GM21717 (cell line): ENCODE results near the gene NIPBL.
"Not testable (repeated sequence)": the region's sequence is repeated elsewhere in the genome, so short reads cannot be mapped to it uniquely, and the experiment has no call there.

Experiments
- ATAC-seq: cut with Tn5 transposase; IDR thresholded peaks from one replicate; pipeline ENCODE4 v1.9.1; 2021; ENCODE audit warnings: mild to moderate bottlenecking, moderate library complexity; ENCODE audit not compliant: unreplicated experiment

NIPBL gene

DNA sequence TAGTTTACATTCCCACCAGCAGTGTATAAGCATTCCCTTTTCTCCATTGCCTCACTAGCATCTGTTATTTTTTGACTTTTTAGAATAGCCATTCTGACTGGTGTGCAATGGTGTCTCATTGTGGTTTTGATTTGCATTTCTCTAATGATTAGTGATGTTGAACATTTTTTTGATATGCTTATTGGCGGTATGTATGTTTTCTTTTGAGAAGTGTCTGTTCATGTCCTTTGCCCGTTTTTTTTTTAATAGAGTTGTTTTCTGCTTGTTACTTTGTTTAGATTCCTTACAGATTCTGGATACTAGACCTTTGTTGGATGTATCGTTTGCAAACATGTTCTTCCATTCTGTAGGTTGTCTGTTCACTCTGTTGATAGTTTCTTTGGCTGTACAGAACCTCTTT is 25.3 kb downstream of the NIPBL start:
- no peak for ATAC-seq

DNA sequence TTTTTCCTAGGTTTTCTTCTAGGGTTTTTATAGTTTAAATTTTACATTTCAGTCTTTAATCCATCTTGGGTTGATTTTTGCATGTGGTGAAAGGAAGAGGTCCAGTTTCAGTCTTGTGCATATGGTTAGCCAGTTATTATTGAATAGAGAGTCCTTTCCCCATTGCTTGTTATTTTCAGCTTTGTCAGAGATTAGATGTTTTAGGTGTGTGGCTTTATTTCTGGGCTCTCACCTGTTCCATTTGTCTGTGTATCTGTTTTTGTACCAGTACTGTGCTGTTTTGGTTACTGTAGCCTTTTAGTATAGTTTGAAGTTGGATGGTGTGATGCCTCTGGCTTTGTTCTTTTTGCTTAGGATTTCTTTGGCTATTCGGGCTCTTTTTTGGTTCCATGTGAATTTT is 25.8 kb downstream of the NIPBL start:
- ATAC-seq = no peak

DNA sequence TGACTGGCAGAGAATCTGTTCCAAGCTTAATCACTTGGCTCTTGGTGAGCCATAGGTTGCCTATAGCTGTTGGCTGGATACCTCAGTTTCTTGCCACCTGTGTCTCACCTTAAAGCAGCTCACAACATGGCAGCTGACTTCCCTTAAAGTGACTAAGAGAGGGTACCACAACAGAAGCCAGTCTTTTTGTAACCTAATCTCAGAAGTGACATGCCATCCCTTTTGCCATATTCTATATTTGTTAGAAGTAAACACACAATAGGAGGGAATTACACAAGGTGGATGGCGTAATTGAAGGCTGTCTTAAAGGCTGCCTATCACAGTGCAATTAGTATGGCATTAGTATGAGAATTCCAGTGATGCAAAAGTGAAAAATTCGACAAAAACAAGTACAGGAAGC is 28.1 kb downstream of the NIPBL start:
- no peak for ATAC-seq

DNA sequence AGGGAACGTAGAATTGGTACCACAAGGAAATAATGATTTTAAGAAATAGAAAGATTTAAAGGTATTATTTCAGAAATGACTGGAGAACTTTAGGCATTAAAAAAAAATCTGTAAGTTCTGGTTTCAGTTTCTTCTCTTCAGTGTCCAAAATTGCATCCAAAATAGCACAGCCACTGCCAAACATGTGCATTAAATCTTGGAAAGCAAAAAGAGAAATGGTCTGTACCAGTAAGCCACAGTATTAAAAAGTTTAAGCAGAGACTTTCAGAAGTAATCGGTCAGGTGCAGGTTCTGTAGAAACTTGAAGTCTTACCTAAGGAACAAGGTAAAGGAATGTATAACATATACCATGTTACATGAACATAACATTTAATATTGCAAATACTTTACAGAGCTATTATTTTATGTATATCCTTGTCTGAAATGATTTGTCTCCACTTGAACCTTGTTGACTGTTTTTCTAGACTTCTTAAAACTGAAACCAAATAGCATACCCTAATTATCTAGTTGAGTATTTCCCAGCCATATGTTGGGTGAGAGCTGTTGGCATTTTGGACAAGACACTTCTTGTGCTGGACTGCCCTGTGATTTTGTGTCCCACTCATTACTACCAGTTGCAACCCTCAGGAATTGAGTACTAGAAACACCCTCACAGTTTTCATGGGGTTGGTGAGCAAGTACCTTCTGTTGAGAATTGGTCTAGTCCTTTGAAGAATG is 32.1 kb downstream of the NIPBL start:
- no peak for ATAC-seq

DNA sequence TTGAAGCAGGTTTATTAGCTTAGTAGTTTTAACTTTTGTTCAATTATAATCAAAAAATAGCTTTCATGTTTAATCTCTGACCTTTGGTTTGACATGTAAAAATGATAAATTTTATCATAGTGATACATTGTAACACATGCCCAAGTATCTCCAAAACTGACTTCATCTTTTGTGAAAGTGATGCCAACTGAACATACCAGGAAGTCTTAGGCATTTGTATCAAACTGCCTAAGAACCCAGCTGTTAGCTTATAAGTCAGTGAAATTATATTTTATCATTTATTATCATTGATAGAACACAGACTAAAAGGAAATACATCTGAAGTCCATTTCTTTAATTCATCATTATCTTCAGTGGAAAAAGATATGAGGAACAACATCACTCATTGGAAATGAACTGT is 39.1 kb downstream of the NIPBL start:
- no peak for ATAC-seq

DNA sequence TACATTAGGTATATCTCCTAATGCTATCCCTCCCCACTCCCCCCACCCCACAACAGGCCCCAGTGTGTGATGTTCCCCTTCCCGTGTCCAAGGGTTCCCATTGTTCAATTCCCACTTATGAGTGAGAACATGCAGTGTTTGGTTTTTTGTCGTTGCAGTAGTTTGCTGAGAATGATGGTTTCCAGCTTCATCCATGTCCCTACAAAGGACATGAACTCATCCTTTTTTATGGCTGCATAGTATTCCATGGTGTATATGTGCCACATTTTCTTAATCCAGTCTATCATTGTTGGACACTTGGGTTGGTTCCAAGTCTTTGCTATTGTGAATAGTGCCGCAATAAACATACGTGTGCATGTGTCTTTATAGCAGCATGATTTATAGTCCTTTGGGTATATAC is 40.0 kb downstream of the NIPBL start:
- not testable (repeated sequence) for ATAC-seq

DNA sequence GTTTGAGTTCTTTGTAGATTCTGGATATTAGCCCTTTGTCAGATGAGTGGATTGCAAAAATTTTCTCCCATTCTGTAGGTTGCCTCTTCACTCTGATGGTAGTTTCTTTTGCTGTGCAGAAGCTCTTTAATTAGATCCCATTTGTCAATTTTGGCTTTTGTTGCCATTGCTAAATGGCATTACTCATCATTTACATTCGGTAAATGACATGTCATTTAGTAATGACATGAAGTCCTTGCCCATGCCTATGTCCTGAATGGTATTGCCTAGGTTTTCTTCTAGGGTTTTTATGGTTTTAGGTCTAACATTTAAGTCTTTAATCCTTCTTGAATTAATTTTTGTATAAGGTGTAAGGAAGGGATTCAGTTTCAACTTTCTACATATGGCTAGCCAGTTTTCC is 40.8 kb downstream of the NIPBL start:
- ATAC-seq = not testable (repeated sequence)

DNA sequence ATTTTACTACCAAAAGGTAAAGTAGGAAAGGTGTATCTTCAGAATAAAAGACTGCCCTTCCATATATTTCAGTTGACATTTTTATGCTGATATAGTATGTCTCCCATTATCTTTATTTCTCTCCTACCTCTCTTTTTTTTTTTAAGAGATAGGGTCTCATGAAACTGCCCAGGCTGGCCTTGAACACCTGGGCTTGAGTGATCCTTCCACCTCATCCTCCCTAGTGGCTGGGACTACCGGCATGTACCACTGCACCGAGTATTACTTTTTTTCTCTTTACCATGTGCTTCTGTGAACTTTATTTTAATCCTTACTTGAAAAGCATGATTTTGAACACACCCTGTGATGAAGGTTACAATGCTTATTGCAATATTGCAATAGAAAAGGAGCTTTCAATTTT is 42.7 kb downstream of the NIPBL start:
- ATAC-seq = no peak

DNA sequence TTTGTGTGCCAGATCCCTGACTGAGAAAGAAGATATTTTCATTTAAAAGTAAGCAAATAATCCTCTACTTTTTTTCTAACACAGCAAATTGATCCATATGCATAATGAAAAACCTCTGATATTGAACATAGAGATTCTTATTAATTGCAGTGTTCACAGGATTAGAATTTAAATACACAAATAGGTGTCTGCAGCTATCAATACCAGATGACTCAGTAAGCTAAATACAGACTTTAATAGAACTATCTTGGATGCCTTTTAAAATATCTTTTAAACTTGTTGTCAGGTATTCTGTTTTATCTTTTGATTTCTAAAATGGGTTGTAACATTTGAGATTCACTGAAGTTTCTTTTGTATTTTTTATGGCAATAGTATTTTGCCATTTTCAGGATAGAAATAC is 43.1 kb downstream of the NIPBL start:
- no peak for ATAC-seq

DNA sequence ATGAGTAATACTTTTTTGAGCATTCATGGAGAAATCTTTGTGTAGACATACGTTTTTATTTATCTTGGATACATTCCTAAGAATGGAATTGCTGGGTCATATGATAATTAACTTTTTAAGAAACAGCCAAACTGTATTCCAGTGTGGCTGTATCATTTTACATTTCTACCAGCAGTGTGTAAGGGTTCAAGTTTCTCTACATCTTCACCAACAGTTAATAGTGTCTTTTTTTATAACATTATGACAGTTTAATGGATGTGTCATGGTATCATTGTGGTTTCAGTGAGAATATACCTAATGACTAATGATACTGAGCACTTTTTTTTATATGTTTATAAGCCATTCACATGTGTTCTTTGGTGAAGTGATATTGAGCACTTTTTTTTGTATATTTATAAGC is 52.4 kb downstream of the NIPBL start:
- no peak for ATAC-seq

DNA sequence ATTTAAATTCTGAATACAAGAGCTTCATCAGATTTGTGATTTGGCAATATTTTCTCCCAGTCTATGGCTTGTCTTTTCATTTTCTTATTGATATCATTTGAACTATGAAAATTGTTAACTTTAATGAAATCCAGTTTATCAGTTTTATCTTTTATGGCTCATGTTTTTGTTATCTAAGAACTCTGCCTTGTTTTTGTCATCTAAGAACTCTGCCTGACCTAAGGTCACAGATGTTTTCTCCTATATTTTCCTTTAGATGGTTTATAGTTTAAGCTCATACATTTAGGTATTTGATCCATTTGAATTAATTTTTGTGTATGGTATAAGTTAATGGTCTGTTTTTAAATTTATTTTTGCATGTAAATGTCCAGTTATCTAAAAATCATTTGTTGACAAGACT is 52.9 kb downstream of the NIPBL start:
- no peak for ATAC-seq

DNA sequence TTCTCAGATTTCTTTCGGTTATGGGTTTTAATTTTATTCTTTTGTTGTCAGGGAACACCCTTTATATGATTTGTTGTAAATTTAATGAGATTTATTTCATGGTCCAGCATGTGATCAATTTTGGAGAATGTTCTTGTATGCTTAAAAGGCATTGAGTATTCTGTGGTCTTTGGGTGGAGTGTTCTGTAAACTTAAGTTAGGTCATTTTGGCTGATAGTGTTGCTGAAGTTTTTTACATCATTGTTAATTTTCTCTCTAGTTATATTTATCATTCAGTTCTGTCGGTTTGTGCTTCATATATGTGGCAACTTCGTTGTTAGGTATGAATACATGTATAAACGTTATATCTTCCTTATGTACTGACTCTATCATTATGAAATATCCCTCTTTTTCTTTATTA is 55.5 kb downstream of the NIPBL start:
- ATAC-seq = no peak

DNA sequence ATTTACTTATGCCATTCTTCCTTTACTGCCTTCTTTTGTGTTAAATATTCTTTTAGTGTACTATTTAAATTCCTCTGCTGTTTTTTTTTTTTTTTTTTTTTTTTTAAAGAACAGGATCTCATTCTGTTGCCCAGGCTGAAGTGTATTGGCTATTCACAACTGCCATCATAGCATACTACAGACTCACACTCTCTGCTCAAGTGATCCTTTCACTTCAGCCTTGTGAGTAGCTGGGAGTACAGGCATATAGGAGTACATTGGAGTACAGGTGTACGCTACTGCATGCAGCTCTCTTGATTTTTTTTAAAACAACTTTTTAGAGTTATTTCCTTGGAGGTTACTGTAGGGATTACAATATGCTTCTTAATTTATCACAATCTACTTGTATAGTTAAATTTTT is 56.1 kb downstream of the NIPBL start:
- ATAC-seq = no peak

DNA sequence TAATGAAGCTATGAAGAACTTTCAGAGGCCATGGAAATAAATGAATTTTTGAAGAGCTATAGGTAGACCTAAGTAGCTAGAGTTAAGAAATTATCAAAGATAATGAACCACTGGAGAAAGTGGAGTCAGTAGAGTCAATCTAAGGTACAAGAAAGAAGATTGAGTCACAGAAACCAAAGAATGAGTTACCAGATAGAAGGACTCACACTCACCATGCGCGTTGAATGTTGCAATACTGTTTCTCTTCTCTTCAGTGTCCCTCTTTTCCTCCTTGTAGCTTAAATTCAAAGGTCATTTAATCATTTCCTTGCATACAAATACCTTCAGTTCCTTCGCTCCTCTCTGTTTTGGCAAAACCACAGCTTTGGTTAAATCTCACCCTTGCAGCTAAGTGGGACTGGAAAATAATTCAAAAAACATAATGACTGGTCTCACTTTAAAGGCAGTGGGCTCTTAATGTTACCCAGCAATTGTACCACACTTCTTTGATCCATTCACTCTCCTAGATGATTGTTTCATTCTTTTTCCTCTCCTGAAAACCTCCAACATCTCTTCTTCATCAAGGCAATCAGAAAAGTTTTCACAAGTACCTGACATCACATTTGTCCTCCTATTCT is 58.3 kb downstream of the NIPBL start:
- no peak for ATAC-seq

DNA sequence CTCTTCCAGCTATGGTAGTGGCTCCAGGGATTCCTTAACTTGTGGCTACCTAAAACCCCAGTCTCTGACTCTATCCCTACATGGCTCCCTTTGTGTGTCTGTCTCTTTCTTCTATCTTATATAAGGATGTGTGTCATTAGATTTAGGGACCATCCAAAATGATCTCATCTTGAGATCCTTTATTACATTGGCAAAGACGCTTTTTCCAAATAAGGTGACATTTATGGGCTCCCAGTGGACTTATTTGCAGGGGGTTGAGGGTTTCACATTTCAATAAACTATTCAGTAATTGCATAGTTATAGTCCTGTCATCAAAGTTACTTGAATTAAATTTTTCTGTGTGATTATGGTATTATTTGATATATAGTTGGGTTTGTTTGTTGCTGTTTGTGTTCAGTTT is 59.2 kb downstream of the NIPBL start:
- ATAC-seq = no peak

DNA sequence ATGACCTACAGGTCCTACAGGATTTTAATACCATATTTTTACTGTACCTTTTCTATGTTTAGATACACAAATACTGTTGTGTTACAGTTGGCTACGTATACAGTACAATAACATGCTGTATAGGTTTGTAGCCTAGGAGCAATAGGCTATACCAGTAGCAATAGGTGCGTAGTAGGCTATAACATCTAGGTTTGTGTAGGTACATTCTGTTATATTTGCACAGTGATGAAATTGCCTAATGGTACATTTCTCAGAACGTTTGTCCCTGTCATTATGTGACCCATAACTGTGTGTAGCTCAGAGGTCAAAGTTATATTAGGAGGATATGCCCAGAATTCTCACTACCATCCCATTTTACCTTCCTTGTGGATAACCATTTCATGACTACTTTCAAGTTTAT is 59.7 kb downstream of the NIPBL start:
- no peak for ATAC-seq

DNA sequence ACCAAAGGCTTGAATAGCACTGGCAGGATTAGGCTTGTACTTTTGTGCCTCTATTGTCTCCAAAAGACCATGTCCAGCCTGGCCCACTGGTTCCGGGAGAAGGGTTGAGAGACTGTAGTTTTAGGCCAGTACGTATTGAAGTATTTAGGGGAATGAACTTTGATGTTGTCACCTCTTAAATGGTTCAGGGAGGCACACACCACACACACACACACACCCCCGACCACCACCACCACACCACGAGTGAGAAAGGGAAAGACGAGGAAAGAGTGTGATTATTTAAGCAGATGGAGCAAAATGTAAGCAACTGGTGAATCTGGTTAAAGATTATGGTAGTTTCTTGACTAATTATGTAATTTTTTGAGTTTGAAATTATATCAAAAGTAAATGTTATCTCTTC is 61.6 kb downstream of the NIPBL start:
- no peak for ATAC-seq

DNA sequence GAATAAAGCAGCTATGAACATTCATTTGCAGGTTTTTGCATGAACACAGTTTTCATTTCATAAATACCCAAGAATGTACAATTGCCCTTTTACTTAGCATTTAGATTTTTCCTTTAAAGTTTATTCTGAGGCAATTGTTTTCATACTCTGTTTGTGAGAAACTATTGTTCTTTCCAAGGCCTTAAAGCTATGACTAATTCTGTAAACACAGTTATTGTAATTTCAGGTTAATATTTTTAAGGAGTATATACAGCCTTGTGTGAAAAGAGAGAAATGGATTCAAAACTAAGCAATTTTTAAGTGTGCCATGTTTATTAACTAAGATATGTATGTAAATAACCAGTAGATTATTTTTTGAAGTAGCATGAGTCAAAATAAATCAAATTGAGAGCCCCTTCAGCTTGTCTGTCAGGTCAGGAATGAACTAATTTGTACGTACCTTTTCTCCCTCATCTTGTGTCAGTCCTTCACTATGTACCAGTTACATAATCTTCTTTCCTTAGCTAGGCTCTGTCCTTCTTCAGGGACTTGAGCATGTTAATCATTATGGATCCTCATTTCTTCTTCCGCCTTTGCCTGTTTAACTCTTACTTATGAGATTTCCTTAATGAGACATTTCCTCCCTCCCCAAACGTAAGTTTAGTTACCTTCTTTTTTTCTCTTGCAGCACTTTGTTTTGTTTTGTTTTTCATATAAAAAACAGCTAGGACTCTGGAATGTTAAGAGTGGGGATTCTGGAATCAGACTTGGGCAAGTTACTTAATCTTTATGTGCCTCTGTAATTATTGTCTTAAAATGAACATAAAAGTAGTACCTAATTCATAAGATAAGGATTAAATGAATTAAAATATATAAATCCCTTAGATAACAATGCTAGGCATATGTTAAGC is 63.6 kb downstream of the NIPBL start:
- no peak for ATAC-seq

DNA sequence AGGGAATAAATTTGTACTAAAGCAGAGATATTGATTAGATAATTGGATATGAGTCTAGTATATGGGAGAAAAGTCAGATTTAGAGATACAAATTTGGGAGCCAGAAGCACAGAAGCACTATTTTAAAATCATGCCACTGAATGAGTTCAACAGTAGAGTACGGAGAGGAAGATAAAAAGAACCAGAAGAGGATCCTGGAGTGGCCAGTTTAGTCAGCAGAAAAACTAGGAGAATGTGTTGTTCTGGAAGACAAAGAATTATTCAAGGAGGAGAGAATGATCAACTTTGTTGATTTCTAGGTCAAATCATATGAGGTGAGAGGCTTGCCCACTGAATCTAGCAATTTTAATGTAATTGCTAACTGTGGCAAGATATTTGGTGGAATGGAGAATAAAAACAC is 67.0 kb downstream of the NIPBL start:
- no peak for ATAC-seq

DNA sequence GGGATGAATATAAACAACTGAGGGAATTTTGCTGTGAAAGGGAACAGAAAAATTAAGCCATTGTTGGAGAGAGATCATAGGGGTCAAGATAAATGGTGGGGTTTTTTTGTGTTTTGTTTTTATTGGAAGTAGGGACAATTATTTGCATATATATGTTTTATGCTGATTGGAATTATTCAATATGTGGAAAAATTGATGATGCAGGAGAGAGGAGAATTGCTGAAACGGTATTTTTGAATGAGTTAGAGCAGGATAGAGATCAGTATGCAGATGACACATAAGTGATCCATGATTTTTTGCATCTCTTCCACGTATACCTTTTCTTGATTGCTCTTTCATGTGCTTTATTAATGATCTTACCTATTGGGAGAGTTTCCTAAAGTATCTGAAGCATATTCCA is 67.5 kb downstream of the NIPBL start:
- ATAC-seq = no peak

DNA sequence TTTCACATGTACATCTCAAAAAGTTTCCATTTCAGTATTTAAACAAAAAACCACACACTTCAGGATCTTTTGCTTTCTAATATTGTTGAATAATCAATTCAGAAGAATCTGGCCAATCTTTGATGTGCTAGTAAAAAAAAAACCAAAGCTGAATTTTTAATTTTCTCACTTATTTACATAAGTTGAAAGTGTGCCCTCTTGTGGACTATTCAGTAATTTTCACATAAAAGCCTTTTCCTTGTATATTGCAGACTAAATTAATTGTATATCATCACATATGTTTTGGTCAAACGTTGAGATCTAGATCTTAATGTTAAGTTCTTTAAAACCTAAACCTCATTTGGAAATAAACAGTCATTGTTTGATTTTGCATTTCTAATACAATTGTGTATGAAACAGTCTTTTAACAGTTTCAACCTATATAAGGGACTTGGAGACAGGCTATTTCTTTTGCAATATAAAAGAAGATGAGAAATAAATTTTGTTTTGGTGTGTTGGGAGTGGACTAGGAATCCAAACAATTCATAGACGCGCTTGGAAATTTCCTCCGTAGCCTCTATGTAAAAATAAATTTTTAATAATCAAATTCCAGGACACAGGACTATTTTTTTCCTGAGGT is 68.1 kb downstream of the NIPBL start:
- ATAC-seq = no peak

DNA sequence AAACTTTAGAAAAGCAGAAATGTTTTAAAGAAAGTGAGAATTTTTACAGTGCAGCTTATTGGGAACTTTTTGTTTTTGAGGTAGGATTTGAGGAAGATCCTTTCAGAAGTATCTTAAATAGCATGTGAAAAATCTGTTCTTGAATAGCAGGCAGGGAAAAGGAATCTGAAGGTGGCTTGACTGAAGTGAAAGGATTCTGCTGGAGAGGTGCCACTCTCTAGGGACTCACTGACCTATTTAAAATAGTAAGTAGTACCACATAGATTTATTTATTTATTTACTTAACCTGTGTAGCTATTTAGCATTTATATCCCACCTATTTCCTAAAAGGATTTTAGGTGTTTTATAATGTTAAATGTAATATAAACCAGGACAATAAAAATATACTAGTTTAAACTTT is 69.1 kb downstream of the NIPBL start:
- ATAC-seq = no peak
